Activated CD4-positive, alpha-beta memory T cell treated with anti-CD3 and anti-CD28 coated beads for 36 hours (primary cell): ENCODE data around the gene KCNA3. TPM values are rescaled to one million over a fixed set of nuclear protein-coding genes. Genes with fewer than 3 reads are reported as not detected.

Source experiments
- CTCF ChIA-PET: fragments of 350-600 bp; sonication (Branson Sonifier 250); formaldehyde crosslinking; loops from one replicate; lab custom pipeline; 2021; ENCODE audit warnings: antibody characterized with exemption, inconsistent platforms; lab: Charles Lee
- POLR2A ChIA-PET: fragments of 350-600 bp; sonication (Branson Sonifier 250); formaldehyde crosslinking; loops from one replicate; lab custom pipeline; 2021; ENCODE audit warnings: antibody characterized with exemption; lab: Charles Lee
- DNase-seq: peaks from one replicate; pipeline ENCODE4 v3.0.0-alpha.2; 2020
- H3K27ac Mint-ChIP-seq: one replicate; pipeline ENCODE4 v1.8.0; 2021; ENCODE audit warnings: mixed read lengths
- H3K27me3 Mint-ChIP-seq: one replicate; pipeline ENCODE4 v1.8.0; 2021; ENCODE audit warnings: mixed read lengths
- H3K36me3 Mint-ChIP-seq: one replicate; pipeline ENCODE4 v1.8.0; 2021; ENCODE audit warnings: mixed read lengths
- H3K4me1 Mint-ChIP-seq: one replicate; pipeline ENCODE4 v1.8.0; 2021; ENCODE audit warnings: low read depth, mixed read lengths
- H3K4me3 Mint-ChIP-seq: one replicate; pipeline ENCODE4 v1.8.0; 2021; ENCODE audit warnings: mild to moderate bottlenecking, mixed read lengths
- H3K9me3 Mint-ChIP-seq: one replicate; pipeline ENCODE4 v1.8.0; 2021; ENCODE audit warnings: mixed read lengths
- intact Hi-C: fragments of 100-400 bp; cut with micrococcal nuclease; formaldehyde crosslinking; loops from one replicate; pipeline ENCODE4 v1.15.1; 2023
- total RNA-seq, 2 experiments: library from RNA; stranded (reverse); gene quantifications; one replicate each; pipeline ENCODE4 v1.2.3, GENCODE V29; 2021

KCNA3 gene
- total RNA-seq, 2 experiments from 2014 or later: 25.2 to 25.6 TPM

DNA sequence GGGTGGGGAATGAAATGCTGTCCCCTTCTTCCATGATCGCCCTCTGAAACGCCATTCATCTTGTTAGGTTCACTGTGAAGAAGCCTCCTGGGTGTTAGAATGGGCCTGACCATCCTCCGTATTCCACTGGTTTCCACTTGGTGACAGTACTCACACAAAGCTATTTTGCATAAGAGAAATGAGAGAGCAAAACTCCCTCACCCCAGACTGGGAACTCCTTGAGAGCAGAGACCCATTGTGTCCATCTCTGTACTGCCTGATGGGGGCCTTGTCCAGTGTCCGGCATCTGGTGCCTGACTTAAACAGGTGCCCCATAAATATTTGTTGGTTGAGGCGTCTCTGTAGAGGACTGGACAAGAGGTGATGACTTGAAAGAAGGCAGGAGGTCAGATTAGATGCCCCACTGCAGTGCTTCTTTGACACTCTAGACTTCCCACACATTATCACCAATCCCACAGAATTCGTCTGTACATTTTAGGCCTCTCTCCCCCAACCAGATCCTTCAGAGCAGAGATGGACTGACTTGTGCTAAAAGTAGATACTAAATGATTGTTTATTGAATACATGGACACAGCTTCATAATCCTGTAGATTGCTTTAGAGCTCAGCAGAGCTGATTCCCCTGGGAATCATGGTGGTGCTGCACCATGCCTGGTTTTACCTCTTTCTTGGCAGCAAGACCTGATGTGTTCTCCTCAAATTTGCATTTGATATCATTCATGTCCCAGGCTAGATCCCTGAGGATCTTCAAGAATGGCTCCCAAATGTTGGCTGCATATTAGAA lies 46.2 kb downstream of the KCNA3 start:
- POLR2A ChIA-PET: no interaction called here
- Mint-ChIP-seq H3K9me3 (no peaks in the 10 kb centered on the region), H3K4me1 (peaks cover 43% of the 10 kb centered on the region), H3K4me3 (no peak overlapping the region), H3K27ac (no peak overlapping the region), H3K36me3 (peaks cover 4% of the 10 kb centered on the region), H3K27me3 (no peaks in the 10 kb centered on the region)
- CTCF ChIA-PET: interaction anchor here (0.6 to 7.9 kb wide), 10 partner anchors 9 to 158 kb away, joined by 3 to 98 read pairs (median 5); partner anchors contain the start of gene KCNA3
- intact Hi-C loops: no loop called here
- DNase-seq: peak; percentile 4

DNA sequence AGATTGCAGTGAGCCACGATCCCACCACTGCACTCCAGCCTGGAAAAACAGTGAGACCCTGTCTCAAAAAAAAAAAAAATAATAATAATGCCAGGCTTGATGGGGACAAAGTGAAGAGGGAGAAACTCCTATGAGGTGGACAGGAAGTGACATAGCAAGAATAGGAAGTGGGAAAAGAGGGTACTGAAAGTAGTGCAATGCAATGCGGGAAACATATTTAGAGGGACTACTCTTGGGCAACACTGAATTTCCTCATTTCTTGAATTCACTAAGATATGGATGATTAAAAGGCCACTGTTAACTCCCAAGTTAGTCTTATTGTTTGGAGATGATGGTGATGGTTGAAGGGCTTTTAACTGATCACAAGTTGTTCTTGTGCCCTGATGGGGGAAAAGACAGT lies 47.0 kb downstream of the KCNA3 start:
- H3K4me1 Mint-ChIP-seq: peaks cover 36% of the 10 kb centered on the region
- POLR2A ChIA-PET: no interaction called here
- H3K9me3 Mint-ChIP-seq: no peaks in the 10 kb centered on the region
- H3K27ac Mint-ChIP-seq: no peak overlapping the region
- no peaks in the 10 kb centered on the region for H3K27me3 Mint-ChIP-seq
- CTCF ChIA-PET: interaction anchor here (1.0 kb wide), 2 partner anchors 140 to 155 kb away, joined by 3 read pairs; no protein-coding TSS in a partner anchor
- intact Hi-C loops: no loop called here
- peaks cover 6% of the 10 kb centered on the region for H3K36me3 Mint-ChIP-seq
- no peak for DNase-seq
- no peak overlapping the region for H3K4me3 Mint-ChIP-seq

GRCh38 chr1:110626889-110627288 lies 47.9 kb downstream of the KCNA3 start:
- no peaks in the 10 kb centered on the region for H3K9me3 Mint-ChIP-seq
- peak overlapping the region; percentile 57 for H3K27ac Mint-ChIP-seq
- CTCF ChIA-PET: interaction anchor here (0.6 to 1.0 kb wide), 3 partner anchors 68 to 156 kb away, joined by 3 to 4 read pairs (median 3); no protein-coding TSS in a partner anchor
- H3K4me3 Mint-ChIP-seq: no peak overlapping the region
- H3K27me3 Mint-ChIP-seq: no peaks in the 10 kb centered on the region
- H3K4me1 Mint-ChIP-seq: peaks cover 36% of the 10 kb centered on the region
- POLR2A ChIA-PET: no interaction called here
- H3K36me3 Mint-ChIP-seq: peaks cover 6% of the 10 kb centered on the region
- intact Hi-C loops: no loop called here
- DNase-seq: no peak

Other genes starting within 250 kb of the KCNA3 start
- gene PROK1, start 223.8 kb downstream of the KCNA3 start, total RNA-seq: not detected
- not detected for gene KCNA10, start 155.8 kb downstream of the KCNA3 start, total RNA-seq
- under 1 TPM; 0.24 to 0.36 TPM for gene KCNA2, start 68.6 kb downstream of the KCNA3 start, total RNA-seq
- 100 to 1,000 TPM; 240 to 246 TPM for gene CD53, start 198.2 kb upstream of the KCNA3 start, total RNA-seq